Stomach (tissue), 4 donors: ENCODE results near the gene ZNF614.

Source experiments
- EP300 ChIP-seq: sonication (generic); formaldehyde crosslinking; IDR thresholded peaks from one replicate; pipeline ENCODE4 v1.6.1; 2017; ENCODE audit warnings: antibody characterized with exemption
- POLR2A ChIP-seq, 4 donors: fragments of 450-650 bp; IDR thresholded peaks; one replicate each; pipeline ENCODE4 v1.6.1; 2016; ENCODE audit warnings: antibody characterized with exemption in 4 of 4, control low read depth in 2 of 4, mild to moderate bottlenecking in 1 of 4, moderate library complexity in 1 of 4
- POLR2AphosphoS5 ChIP-seq, 3 donors: sonication (generic); formaldehyde crosslinking; IDR thresholded peaks; one replicate each; pipeline ENCODE4 v1.6.1; 2016; ENCODE audit warnings: antibody characterized with exemption in 3 of 3
- TF ChIP-seq, protein P1 (sequence below), 7 experiments: fragments of 450-650 bp in 4 of 7; fragments of 200-600 bp in 3 of 7; sonication (generic) in 3 of 7; IDR thresholded peaks; one replicate each; pipeline ENCODE4 v1.5.1; 2016 to 2019; ENCODE audit warnings: antibody characterized with exemption in 7 of 7, control low read depth in 2 of 7, mild to moderate bottlenecking in 1 of 7

DNA sequence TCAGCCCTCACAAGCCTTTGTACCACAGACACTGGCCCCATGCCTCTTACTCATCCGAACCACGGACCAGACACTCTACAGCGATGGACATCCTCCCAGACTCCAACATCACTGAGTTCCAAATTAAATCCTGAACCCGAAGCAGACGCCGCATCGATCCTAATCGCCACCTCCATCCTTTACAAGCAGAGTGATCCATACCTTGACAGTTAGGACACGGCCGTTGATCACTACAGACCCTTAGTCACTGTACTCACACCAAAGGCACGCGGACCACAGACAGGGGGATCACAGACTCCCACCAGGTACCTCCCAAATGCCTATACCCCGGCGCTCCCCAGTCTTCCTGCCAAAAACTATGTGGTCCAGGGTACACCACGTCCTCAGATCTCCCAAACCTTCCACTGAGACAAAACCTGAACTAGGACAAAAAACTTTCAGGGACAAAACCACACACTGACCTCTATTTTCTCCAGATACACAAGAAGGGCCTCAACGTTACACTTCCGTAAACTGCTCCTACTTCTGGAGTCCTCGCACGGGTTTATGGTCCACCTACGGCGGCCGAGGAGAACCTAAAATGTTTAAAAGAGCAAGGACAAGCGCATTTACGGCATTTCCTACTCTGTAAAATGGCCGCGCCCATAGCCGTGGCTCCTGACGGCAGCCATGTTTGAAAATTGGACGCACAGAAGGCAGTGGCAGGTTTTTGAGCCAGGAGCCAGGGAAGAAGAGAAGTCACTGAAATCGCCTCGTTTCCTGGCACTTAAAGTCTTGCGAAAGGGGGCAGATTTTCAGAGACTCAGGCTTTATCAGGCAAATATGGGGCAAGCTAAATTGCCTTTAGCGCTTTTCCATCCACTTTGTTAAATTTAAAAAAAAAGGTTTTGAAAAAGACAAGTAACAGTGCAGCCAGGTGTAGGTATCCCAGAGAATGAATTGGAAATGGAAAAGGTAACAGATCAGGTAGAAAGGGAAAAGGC lies 41.6 kb downstream of the ZNF614 start, which contains the start of gene ZNF350:
- peak; percentile 84 to 98 (median 94) for TF ChIP-seq POLR2AphosphoS5 (IDR thresholded peaks at IDR 0.05)
- TF ChIP-seq POLR2A (IDR thresholded peaks at IDR 0.05) = no peak
- TF ChIP-seq, protein P1, sequence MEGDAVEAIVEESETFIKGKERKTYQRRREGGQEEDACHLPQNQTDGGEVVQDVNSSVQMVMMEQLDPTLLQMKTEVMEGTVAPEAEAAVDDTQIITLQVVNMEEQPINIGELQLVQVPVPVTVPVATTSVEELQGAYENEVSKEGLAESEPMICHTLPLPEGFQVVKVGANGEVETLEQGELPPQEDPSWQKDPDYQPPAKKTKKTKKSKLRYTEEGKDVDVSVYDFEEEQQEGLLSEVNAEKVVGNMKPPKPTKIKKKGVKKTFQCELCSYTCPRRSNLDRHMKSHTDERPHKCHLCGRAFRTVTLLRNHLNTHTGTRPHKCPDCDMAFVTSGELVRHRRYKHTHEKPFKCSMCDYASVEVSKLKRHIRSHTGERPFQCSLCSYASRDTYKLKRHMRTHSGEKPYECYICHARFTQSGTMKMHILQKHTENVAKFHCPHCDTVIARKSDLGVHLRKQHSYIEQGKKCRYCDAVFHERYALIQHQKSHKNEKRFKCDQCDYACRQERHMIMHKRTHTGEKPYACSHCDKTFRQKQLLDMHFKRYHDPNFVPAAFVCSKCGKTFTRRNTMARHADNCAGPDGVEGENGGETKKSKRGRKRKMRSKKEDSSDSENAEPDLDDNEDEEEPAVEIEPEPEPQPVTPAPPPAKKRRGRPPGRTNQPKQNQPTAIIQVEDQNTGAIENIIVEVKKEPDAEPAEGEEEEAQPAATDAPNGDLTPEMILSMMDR (IDR thresholded peaks at IDR 0.05) = no peak
- TF ChIP-seq EP300 = no peak
